Fibroblast of skin of right biceps (primary cell): Measurements from ENCODE around the gene UGGT1.
A peak's percentile ranks its signal among the peaks of the same experiment; 100 is the strongest.

Experiments
- DNase-seq: peaks from one replicate; pipeline ENCODE4 v3.0.0-alpha.2; 2013

Gene UGGT1

GRCh38 chr2:128232965-128233789 lies 142.2 kb downstream of the UGGT1 start:
- peak; percentile 61 for DNase-seq

- DNase-seq = no peak
Measured at GRCh38 chr2:128233790-128234395, 142.9 kb downstream of the UGGT1 start.

DNA sequence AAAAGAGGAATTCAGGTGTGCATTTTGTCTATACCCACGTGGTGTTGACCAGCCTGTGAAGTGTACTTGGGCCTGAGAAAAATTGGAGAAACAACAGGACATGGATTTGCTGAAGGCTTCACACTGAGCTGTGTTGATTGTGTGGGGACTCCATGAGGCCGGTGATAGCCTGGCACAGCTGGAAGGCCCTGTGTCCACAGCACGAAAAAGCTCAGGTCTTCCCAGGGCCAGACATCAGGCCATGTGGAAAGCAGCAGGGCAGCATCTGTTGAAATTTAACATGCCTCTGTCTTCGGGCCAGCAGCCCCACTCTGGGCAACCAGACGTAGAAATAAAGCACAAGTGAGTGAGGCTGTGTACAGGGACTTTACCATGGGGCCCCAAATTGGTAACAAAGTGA lies 143.6 kb downstream of the UGGT1 start:
- DNase-seq = no peak

DNA sequence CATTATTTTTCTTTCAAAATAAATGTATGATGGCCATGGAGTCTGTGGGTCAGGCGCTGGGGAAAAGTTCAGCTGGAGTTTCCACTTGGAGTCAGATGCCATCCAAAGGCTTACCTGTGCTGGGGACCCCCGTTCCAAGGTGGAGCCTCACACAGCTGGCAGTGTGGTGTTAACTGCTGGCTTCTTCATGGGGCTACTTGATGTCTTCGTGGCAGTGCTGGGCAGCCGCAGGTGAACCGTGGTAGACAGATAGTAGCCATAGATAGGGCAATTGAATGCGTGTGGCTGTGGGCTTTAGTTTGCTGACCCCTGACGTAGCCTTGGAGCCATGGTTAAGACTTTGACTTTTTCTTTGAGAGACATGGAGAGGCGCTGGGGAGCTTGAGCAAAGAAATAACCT lies 144.6 kb downstream of the UGGT1 start:
- DNase-seq = no peak

- DNase-seq = peak; percentile 73
Measured at GRCh38 chr2:128236491-128237035, 145.6 kb downstream of the UGGT1 start.

GRCh38 chr2:128237081-128237534 lies 146.1 kb downstream of the UGGT1 start:
- DNase-seq = peak; percentile 47

- DNase-seq = no peak
Measured at GRCh38 chr2:128237911-128238697, 147.1 kb downstream of the UGGT1 start.

DNA sequence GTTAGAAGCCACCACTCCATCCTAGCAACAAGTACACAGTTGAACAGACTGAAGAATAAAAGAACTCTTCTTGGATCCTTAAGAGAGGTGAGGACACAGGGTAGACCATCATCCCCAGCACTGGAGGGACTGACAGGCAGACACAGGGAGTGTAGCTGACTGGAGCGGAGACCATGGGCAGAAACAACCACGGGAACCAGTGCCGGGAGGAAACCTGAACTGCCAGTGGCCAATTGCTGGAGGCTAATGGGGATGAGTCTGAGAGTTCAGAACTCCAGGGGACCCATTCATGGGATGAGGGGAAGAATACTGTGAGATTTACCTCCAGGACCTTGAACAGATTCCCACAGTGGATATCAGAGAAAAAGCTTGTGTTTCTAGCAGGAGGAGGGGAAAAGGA lies 150.9 kb downstream of the UGGT1 start:
- no peak for DNase-seq
